Lower leg skin (tissue), 3 donors: ENCODE measurements around the gene PLEKHN1.

Experiments used
- CTCF ChIP-seq, 3 donors: fragments of 450-650 bp; IDR thresholded peaks; one replicate each; pipeline ENCODE4 v1.5.1; 2016; ENCODE audit warnings: antibody characterized with exemption in 3 of 3, mild to moderate bottlenecking in 3 of 3, moderate library complexity in 2 of 3
- POLR2A ChIP-seq, 2 donors: fragments of 450-650 bp; IDR thresholded peaks; one replicate each; pipeline ENCODE4 v1.6.1; 2016 to 2017; ENCODE audit warnings: antibody characterized with exemption in 2 of 2, mild to moderate bottlenecking in 1 of 2, moderate library complexity in 1 of 2

DNA sequence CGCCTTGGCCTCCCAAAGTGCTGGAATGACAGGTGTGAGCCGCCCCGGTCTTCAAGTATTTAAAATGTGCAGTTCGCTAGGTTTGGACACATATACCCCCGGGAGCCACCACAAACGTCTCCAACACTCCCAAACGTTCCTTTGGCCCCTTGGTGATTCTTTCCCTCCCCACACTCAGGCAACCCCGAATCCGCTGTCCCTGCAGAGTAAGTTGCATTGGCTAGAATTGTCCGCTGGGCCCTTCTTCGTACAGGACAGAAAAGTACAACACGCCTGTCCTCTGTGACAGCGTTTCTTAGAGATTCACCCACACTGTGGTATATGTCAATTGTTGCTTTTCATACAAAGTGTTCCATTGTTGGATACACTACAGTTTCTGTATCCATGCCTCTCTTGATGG is 18.8 kb downstream of the PLEKHN1 start:
- TF ChIP-seq CTCF (IDR thresholded peaks at IDR 0.05) (no peak), POLR2A (IDR thresholded peaks at IDR 0.05) (no peak)
